ENCODE measurements around the gene WDFY2.

GRCh38 chr13:51678420-51678819 is 94.2 kb downstream of the WDFY2 start:
- TF ChIP-seq POLR2A (IDR thresholded peaks at IDR 0.05; ENCODE audit: control extremely low read depth in 1 of 2, low read depth in 2 of 2, low read length in 2 of 2) (no peak), POLR2AphosphoS5 (IDR thresholded peaks at IDR 0.05; ENCODE audit: low read depth, low read length) (no peak), CTCF (IDR thresholded peaks at IDR 0.05; ENCODE audit: control extremely low read depth in 1 of 3, insufficient read depth in 1 of 3, low read depth in 1 of 3, low read length in 3 of 3) (no peak), EZH2 (IDR thresholded peaks at IDR 0.05; ENCODE audit: low read depth, low read length, severe bottlenecking) (no peak), SP4 (IDR thresholded peaks at IDR 0.05; ENCODE audit: low read length) (no peak), HDAC2 (IDR thresholded peaks at IDR 0.05; ENCODE audit: borderline replicate concordance in 1 of 2, low read depth in 2 of 2, low read length in 2 of 2) (no peak), FOSL1 (IDR thresholded peaks at IDR 0.05; ENCODE audit: insufficient read depth, low read depth, low read length) (no peak), GTF2F1 (IDR thresholded peaks at IDR 0.05; ENCODE audit: borderline replicate concordance, low read depth, low read length) (no peak)
- TF ChIP-seq, protein P1, sequence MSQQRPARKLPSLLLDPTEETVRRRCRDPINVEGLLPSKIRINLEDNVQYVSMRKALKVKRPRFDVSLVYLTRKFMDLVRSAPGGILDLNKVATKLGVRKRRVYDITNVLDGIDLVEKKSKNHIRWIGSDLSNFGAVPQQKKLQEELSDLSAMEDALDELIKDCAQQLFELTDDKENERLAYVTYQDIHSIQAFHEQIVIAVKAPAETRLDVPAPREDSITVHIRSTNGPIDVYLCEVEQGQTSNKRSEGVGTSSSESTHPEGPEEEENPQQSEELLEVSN (IDR thresholded peaks at IDR 0.05): no peak

All from H1 (cell line).